ENCODE measurements around the gene PCSK4. TPM values are rescaled to one million over a fixed set of nuclear protein-coding genes. Genes with fewer than 3 reads are reported as not detected.

The PCSK4 gene
- total and polyA plus RNA-seq, 9 of the 15 experiments (the other 6 are each of a cell fraction or from before 2014, with no cell fraction given) = 0.01 to 9.1 (median 2.1) TPM; not detected in 1

GRCh38 chr19:1503089-1503924 lies 13.2 kb upstream of the PCSK4 start (continued):
- TF ChIP-seq REST (IDR thresholded peaks at IDR 0.05; ENCODE audit: borderline replicate concordance) (peak; percentile 63), REST (CRISPR knock-in tag; IDR thresholded peaks at IDR 0.05; ENCODE audit: low read depth) (no peak), MCM7 (IDR thresholded peaks at IDR 0.05) (no peak), SMARCE1 (IDR thresholded peaks at IDR 0.05) (no peak), TCF3 (CRISPR knock-in tag; IDR thresholded peaks at IDR 0.05) (0 out of 2 replicates have a peak, but pooled peaks have one; percentile 12), MCM2 (IDR thresholded peaks at IDR 0.05; ENCODE audit: low read depth) (no peak), PHF8 (IDR thresholded peaks at IDR 0.05; ENCODE audit: borderline replicate concordance, low read length) (peak; percentile 54; the same call in 1 of the 2 replicates), HEY1 (CRISPR knock-in tag; IDR thresholded peaks at IDR 0.05; ENCODE audit: borderline replicate concordance) (no peak), ZNF431 (CRISPR knock-in tag; IDR thresholded peaks at IDR 0.05) (peak; percentile 28; the same call in 1 of the 2 replicates), POLR2AphosphoS5 (IDR thresholded peaks at IDR 0.05; ENCODE audit: control insufficient read depth, insufficient read depth, low read depth, low read length) (no peak), DACH1 (IDR thresholded peaks at IDR 0.05; ENCODE audit: partially characterized antibody) (no peak), ZNF217 (CRISPR knock-in tag; IDR thresholded peaks at IDR 0.05) (no peak), ZNF449 (CRISPR knock-in tag; IDR thresholded peaks at IDR 0.05) (no peak), UBTF (IDR thresholded peaks at IDR 0.05; ENCODE audit: borderline replicate concordance in 1 of 2, low read depth in 2 of 2, low read length in 2 of 2) (no peak), ETV6 (IDR thresholded peaks at IDR 0.05; ENCODE audit: borderline replicate concordance in 1 of 2, low read depth in 2 of 2, low read length in 1 of 2) (no peak; a peak in 1 of 4 replicates), ETV6 (CRISPR knock-in tag; IDR thresholded peaks at IDR 0.05; ENCODE audit: borderline replicate concordance) (peak; percentile 70; the same call in 1 of the 2 replicates)
